Mesodermal cell (in vitro differentiated cells): ENCODE results near the gene IGSF5.

Experiments used
- H3K27ac ChIP-seq: 2 replicates; pipeline ENCODE4 v1.7.0; 2013; ENCODE audit warnings: mild to moderate bottlenecking, low read depth, low read length, moderate library complexity; ENCODE audit not compliant: severe bottlenecking
- H3K36me3 ChIP-seq: 2 replicates; pipeline ENCODE4 v1.7.1; 2013; ENCODE audit warnings: mild to moderate bottlenecking, low read length, moderate library complexity; ENCODE audit not compliant: control insufficient read depth, insufficient read depth
- H3K4me1 ChIP-seq: one replicate; pipeline ENCODE4 v1.7.1; 2013; ENCODE audit warnings: mild to moderate bottlenecking, low read length; ENCODE audit not compliant: insufficient read depth, control insufficient read depth, poor library complexity, severe bottlenecking
- H3K4me3 ChIP-seq: 2 replicates; pipeline ENCODE4 v1.7.0; 2013; ENCODE audit warnings: low read length, control low read depth, mild to moderate bottlenecking; ENCODE audit not compliant: insufficient read depth, poor library complexity, severe bottlenecking; ENCODE audit errors: extremely low read depth
- H3K9me3 ChIP-seq: 2 replicates; pipeline ENCODE4 v1.7.1; 2013; ENCODE audit warnings: mild to moderate bottlenecking, low read length, moderate library complexity; ENCODE audit not compliant: control insufficient read depth
- WGBS, 2 experiments: methylation state at CpG; one replicate each; pipeline ENCODE4 v1.1.5; 2013; ENCODE audit warnings: missing lambda C conversion rate in 2 of 2; ENCODE audit not compliant: insufficient coverage in 2 of 2; 5-methylcytosine and 5-hydroxymethylcytosine counted together

IGSF5 gene

GRCh38 chr21:39776589-39776988 lies 31.6 kb downstream of the IGSF5 start:
- WGBS, 2 experiments: 80% methylated on average over 1 of the region's 3 CpGs; no CpG with 5 or more reads in 1 of the 2 experiments
- peak overlapping the region; percentile 80 for H3K27ac ChIP-seq

DNA sequence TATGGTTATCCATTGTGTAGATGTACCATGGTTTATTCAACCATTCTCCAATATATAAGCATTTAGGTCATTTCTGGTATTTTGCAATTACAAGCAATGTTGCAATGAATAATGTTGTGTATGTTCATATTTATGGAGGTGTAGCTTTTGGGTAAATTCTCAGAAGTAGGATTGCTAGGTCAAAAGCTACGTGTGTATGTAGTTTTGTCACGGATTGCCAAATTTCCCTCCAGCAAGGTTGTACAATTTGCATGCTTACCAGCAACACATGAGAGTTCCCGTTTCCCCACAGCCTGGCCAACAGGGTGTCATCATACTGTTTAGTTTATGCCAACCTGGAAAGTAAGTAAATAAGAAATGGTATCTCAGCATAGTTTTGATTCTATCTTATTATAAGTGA lies 36.3 kb downstream of the IGSF5 start:
- H3K27ac ChIP-seq: no peak overlapping the region
- 74 to 94% methylated on average over 2 of the region's 3 CpGs for WGBS, 2 experiments
- H3K4me3 ChIP-seq: no peak overlapping the region
- no peaks in the 10 kb centered on the region for H3K9me3 ChIP-seq
- H3K36me3 ChIP-seq: no peaks in the 10 kb centered on the region
- peaks cover 7% of the 10 kb centered on the region for H3K4me1 ChIP-seq

More at GRCh38 chr21:39776589-39776988, 31.6 kb downstream of the IGSF5 start:
- H3K4me3 ChIP-seq: no peak overlapping the region
- no peaks in the 10 kb centered on the region for H3K9me3 ChIP-seq
- peaks cover 18% of the 10 kb centered on the region for H3K4me1 ChIP-seq
- H3K36me3 ChIP-seq: no peaks in the 10 kb centered on the region

- 13 to 28% methylated on average over 7 to 8 of the region's 9 CpGs for WGBS, 2 experiments
Observed at GRCh38 chr21:39788383-39788782, 43.4 kb downstream of the IGSF5 start.

GRCh38 chr21:39796466-39796865 lies 51.5 kb downstream of the IGSF5 start:
- Histone ChIP-seq H3K4me1 (no peaks in the 10 kb centered on the region), H3K9me3 (peaks cover 6% of the 10 kb centered on the region), H3K27ac (no peak overlapping the region), H3K36me3 (no peaks in the 10 kb centered on the region), H3K4me3 (no peak overlapping the region)
- 70 to 80% methylated on average over 7 to 8 of the region's 8 CpGs for WGBS, 2 experiments

More at GRCh38 chr21:39788383-39788782, 43.4 kb downstream of the IGSF5 start:
- Histone ChIP-seq H3K9me3 (peaks cover 12% of the 10 kb centered on the region), H3K4me3 (no peak overlapping the region), H3K36me3 (no peaks in the 10 kb centered on the region), H3K4me1 (no peaks in the 10 kb centered on the region), H3K27ac (peak overlapping the region; percentile 73)

GRCh38 chr21:39799178-39799577 lies 54.2 kb downstream of the IGSF5 start:
- Histone ChIP-seq H3K9me3 (no peaks in the 10 kb centered on the region), H3K27ac (no peak overlapping the region), H3K4me1 (no peaks in the 10 kb centered on the region), H3K4me3 (no peak overlapping the region), H3K36me3 (no peaks in the 10 kb centered on the region)
- WGBS, 2 experiments: 87 to 96% methylated on average over 6 of the region's 7 CpGs

DNA sequence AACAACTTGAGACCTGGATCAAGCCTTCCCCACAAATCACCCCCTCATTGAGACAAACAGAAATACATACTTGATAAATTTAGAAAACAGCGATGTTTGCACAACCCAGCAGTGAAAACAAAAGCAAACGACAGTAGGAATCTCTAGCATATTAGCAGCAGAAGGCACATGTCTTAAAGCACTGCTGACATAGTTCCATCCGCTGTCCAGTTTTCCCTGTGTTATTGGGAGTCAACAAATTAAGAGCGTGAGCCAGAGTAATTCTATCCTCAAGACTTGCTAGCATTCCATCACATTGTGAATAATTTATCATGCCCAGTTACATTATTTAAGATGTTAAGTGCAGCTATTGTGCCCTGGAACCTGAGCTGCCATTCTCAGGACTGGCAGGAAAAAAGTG lies 55.3 kb downstream of the IGSF5 start:
- H3K9me3 ChIP-seq: no peaks in the 10 kb centered on the region
- H3K4me3 ChIP-seq: no peak overlapping the region
- no peaks in the 10 kb centered on the region for H3K4me1 ChIP-seq
- H3K36me3 ChIP-seq: no peaks in the 10 kb centered on the region
- WGBS, 2 experiments: 80 to 100% methylated on average over 1 to 2 of the region's 4 CpGs
- H3K27ac ChIP-seq: no peak overlapping the region

- Histone ChIP-seq H3K9me3 (no peaks in the 10 kb centered on the region), H3K4me1 (no peaks in the 10 kb centered on the region), H3K36me3 (no peaks in the 10 kb centered on the region), H3K4me3 (no peak overlapping the region), H3K27ac (no peak overlapping the region)
- no CpG with 5 or more reads among the region's 2 CpGs for WGBS, 2 experiments
Observed at GRCh38 chr21:39802217-39802616, 57.2 kb downstream of the IGSF5 start.

GRCh38 chr21:39803393-39803792 lies 58.4 kb downstream of the IGSF5 start:
- H3K4me3 ChIP-seq: no peak overlapping the region
- H3K27ac ChIP-seq: no peak overlapping the region
- no peaks in the 10 kb centered on the region for H3K9me3 ChIP-seq
- 100% methylated on average over 1 of the region's 1 CpG; no CpG with 5 or more reads in 1 of the 2 experiments for WGBS, 2 experiments
- H3K4me1 ChIP-seq: no peaks in the 10 kb centered on the region
- H3K36me3 ChIP-seq: no peaks in the 10 kb centered on the region

GRCh38 chr21:39804240-39804639 lies 59.3 kb downstream of the IGSF5 start:
- H3K4me3 ChIP-seq: no peak overlapping the region
- H3K9me3 ChIP-seq: no peaks in the 10 kb centered on the region
- H3K4me1 ChIP-seq: no peaks in the 10 kb centered on the region
- no peak overlapping the region for H3K27ac ChIP-seq
- H3K36me3 ChIP-seq: no peaks in the 10 kb centered on the region
- 94 to 100% methylated on average over 1 to 2 of the region's 3 CpGs for WGBS, 2 experiments

DNA sequence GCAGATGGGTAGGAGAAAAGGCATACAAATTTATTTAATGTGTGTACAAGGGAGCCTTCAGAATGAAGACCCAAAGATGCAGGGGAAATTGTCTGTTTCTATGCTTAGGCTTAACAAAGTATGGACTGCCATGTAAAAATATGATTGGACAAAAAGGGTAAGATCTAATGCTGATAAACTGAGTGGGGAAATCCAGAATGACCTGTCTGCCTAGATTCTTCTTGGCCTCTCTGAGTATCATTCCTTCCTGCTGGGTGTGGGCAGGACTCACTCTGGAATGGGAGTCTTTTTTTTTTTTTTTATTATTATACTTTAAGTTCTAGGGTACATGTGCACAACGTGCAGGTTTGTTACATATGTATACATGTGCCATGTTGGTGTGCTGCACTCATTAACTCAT lies 61.0 kb downstream of the IGSF5 start:
- Histone ChIP-seq H3K27ac (no peak overlapping the region), H3K9me3 (no peaks in the 10 kb centered on the region), H3K36me3 (no peaks in the 10 kb centered on the region), H3K4me1 (no peaks in the 10 kb centered on the region), H3K4me3 (no peak overlapping the region)
- WGBS, 2 experiments: no CpG with 5 or more reads among the region's 1 CpG

GRCh38 chr21:39807738-39808137 lies 62.8 kb downstream of the IGSF5 start:
- Histone ChIP-seq H3K27ac (no peak overlapping the region), H3K4me3 (no peak overlapping the region)
- 91 to 96% methylated on average over 3 of the region's 3 CpGs for WGBS, 2 experiments

More at GRCh38 chr21:39807738-39808137, 62.8 kb downstream of the IGSF5 start:
- no peaks in the 10 kb centered on the region for H3K36me3 ChIP-seq
- H3K4me1 ChIP-seq: no peaks in the 10 kb centered on the region
- no peaks in the 10 kb centered on the region for H3K9me3 ChIP-seq
